ENCODE data around the gene AGAP1. TPM values are rescaled to one million over a fixed set of nuclear protein-coding genes. Genes with fewer than 3 reads are reported as not detected.

The AGAP1 gene
- total RNA-seq, 1 donor from 2014 or later = 47.2 TPM

DNA sequence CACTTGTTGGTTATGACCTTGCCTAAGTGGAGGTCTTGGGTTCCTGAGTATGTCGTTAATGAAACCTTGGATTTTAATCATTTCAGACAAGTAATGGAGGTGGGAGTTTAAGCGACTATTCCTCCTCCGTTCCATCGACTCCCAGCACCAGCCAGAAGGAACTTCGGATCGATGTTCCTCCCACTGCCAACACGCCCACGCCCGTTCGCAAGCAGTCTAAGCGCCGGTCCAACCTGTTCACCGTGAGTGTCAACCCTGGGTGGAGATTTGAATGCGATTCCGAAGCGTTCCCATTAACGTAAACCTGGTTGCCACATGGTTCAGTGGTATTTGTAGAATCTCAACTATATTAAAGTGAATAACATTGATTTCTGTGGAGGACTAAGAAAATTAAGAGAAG is 305.4 kb downstream of the AGAP1 start:
- TF ChIP-seq, protein P1, sequence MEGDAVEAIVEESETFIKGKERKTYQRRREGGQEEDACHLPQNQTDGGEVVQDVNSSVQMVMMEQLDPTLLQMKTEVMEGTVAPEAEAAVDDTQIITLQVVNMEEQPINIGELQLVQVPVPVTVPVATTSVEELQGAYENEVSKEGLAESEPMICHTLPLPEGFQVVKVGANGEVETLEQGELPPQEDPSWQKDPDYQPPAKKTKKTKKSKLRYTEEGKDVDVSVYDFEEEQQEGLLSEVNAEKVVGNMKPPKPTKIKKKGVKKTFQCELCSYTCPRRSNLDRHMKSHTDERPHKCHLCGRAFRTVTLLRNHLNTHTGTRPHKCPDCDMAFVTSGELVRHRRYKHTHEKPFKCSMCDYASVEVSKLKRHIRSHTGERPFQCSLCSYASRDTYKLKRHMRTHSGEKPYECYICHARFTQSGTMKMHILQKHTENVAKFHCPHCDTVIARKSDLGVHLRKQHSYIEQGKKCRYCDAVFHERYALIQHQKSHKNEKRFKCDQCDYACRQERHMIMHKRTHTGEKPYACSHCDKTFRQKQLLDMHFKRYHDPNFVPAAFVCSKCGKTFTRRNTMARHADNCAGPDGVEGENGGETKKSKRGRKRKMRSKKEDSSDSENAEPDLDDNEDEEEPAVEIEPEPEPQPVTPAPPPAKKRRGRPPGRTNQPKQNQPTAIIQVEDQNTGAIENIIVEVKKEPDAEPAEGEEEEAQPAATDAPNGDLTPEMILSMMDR (IDR thresholded peaks at IDR 0.05; ENCODE audit: unreplicated experiment) = no peak
- H3K36me3 Mint-ChIP-seq (ENCODE audit: insufficient read depth) = peaks cover 20% of the 10 kb centered on the region
- no peak for DNase-seq (ENCODE audit: low spot score, unreplicated experiment)
- no peaks in the 10 kb centered on the region for H3K27me3 Mint-ChIP-seq
- H3K4me1 Mint-ChIP-seq (ENCODE audit: low read depth) = no peaks in the 10 kb centered on the region
- no peaks in the 10 kb centered on the region for H3K9me3 Mint-ChIP-seq (ENCODE audit: low read depth)
- H3K27ac Mint-ChIP-seq = no peak overlapping the region
- no peak overlapping the region for H3K4me3 Mint-ChIP-seq (ENCODE audit: low read depth)

DNA sequence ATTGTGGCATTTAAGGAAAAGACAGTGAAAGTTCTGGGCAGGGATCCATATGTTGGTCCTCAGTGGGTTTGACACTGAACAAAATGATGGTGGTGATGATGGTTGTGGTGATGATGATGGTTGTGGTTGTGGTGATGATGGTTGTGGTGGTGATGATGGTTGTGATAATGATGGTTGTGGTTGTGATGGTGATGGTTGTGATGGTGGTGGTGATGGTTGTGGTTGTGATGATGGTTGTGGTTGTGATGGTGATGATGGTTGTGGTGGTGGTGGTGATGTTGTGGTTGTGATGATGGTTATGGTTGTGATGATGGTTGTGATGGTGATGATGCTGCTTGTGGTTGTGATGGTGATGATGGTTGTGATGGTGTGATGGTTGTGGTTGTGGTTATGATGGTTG is 308.7 kb downstream of the AGAP1 start:
- TF ChIP-seq, protein P1 (IDR thresholded peaks at IDR 0.05; ENCODE audit: unreplicated experiment) = no peak
- Mint-ChIP-seq H3K36me3 (ENCODE audit: insufficient read depth) (peaks cover 31% of the 10 kb centered on the region), H3K27ac (no peak overlapping the region), H3K27me3 (no peaks in the 10 kb centered on the region), H3K9me3 (ENCODE audit: low read depth) (no peaks in the 10 kb centered on the region), H3K4me1 (ENCODE audit: low read depth) (no peaks in the 10 kb centered on the region), H3K4me3 (ENCODE audit: low read depth) (no peak overlapping the region)
- no peak for DNase-seq (ENCODE audit: low spot score, unreplicated experiment)

DNA sequence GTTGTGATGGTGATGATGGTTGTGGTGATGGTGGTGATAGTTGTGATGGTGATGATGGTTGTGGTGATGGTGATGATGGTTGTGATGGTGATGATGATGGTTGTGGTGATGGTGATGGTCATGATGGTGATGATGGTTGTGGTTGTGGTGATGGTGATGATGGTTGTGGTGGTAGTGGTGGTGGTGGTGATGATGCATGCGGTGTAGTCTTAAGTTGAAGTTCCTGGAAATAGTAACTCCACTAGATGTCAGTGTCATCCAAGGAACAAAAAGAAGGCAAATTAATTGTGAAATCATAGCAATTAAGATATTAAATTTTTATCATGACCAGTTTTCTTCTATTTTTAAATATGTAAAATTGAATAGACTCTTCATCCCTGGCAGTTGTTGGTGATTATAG is 309.2 kb downstream of the AGAP1 start:
- Mint-ChIP-seq H3K27me3 (no peaks in the 10 kb centered on the region), H3K4me1 (ENCODE audit: low read depth) (no peaks in the 10 kb centered on the region), H3K27ac (no peak overlapping the region), H3K9me3 (ENCODE audit: low read depth) (no peaks in the 10 kb centered on the region), H3K36me3 (ENCODE audit: insufficient read depth) (peaks cover 30% of the 10 kb centered on the region), H3K4me3 (ENCODE audit: low read depth) (no peak overlapping the region)
- no peak for DNase-seq (ENCODE audit: low spot score, unreplicated experiment)
- TF ChIP-seq, protein P1 (IDR thresholded peaks at IDR 0.05; ENCODE audit: unreplicated experiment) = no peak

DNA sequence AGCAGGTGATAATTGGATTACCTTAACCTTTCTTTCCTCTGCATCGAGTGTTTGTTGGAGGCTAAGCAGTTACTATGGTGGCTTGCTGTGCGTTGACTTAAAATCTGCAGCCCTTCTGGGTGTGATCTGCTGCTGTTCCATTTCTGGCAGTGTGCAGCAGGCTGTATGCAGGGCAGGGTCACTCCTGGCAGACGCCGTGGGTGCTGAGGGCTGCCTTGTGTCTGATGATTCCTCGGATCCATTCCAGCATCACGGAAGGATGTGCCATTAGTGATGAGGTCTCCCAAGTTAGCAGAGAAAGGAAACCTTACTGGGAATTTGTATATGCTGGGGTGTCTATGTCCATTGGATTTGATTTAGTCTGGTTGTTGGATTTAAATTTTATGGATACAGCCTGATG is 310.8 kb downstream of the AGAP1 start:
- Mint-ChIP-seq H3K9me3 (ENCODE audit: low read depth) (no peaks in the 10 kb centered on the region), H3K27ac (no peak overlapping the region), H3K36me3 (ENCODE audit: insufficient read depth) (peaks cover 25% of the 10 kb centered on the region), H3K4me3 (ENCODE audit: low read depth) (no peak overlapping the region), H3K4me1 (ENCODE audit: low read depth) (no peaks in the 10 kb centered on the region), H3K27me3 (no peaks in the 10 kb centered on the region)
- TF ChIP-seq, protein P1 (IDR thresholded peaks at IDR 0.05; ENCODE audit: unreplicated experiment) = no peak
- DNase-seq (ENCODE audit: low spot score, unreplicated experiment) = no peak

DNA sequence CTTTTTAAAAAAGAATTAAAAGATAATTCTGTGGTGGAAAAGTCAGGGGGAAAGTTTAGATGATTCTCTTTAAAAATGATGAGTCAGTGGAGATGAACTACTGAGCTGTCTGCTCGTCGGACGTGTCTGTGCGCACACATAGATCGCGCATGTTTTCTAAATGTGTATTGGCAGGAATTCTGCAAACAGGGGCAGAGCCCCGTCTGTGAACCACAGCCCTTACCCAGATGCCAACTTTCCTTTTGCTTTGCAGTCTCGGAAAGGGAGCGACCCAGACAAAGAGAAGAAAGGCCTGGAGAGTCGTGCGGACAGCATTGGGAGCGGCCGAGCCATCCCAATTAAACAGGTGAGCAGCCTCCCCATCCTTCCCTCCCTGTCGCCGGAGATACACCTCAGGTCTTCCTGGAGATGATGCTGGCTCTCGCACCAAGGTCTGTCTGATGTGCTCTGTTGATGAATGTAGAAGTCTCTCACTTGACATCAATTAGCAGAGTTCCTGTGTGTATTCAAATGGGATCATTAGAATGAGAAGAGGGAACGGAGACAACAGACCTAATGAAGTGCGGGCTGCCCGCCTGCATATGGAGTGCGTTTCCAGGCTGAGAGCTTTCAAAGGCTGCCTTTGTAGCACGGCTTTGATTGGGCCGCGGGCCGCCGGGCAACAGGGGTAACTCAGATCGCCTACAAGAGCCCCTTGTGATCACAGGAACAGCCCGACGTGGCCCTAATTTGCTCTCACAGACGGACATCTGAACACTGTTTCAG is 313.3 kb downstream of the AGAP1 start:
- DNase-seq (ENCODE audit: low spot score, unreplicated experiment) = no peak
- H3K4me1 Mint-ChIP-seq (ENCODE audit: low read depth) = no peaks in the 10 kb centered on the region

More for the DNA sequence above, 313.3 kb downstream of the AGAP1 start:
- Mint-ChIP-seq H3K27me3 (no peaks in the 10 kb centered on the region), H3K27ac (no peak overlapping the region), H3K4me3 (ENCODE audit: low read depth) (no peak overlapping the region), H3K36me3 (ENCODE audit: insufficient read depth) (peaks cover 21% of the 10 kb centered on the region), H3K9me3 (ENCODE audit: low read depth) (no peaks in the 10 kb centered on the region)
- TF ChIP-seq, protein P1 (IDR thresholded peaks at IDR 0.05; ENCODE audit: unreplicated experiment) = no peak

All from progenitor cell of endocrine pancreas (in vitro differentiated cells).